OCI-LY1 (cell line): ENCODE measurements around the gene P2RY11.

ENCODE experiments used
- EZH2 ChIP-seq: fragments of 200-600 bp; sonication (generic), shearing (Covaris generic); IDR thresholded peaks from 2 replicates; pipeline ENCODE4 v1.8.0; 2017; ENCODE audit warnings: borderline replicate concordance, mixed run types, mild to moderate bottlenecking, antibody characterized with exemption, low read length, moderate library complexity, mixed read lengths
- TF ChIP-seq, protein P1 (sequence below): fragments of 200-600 bp; sonication (generic), shearing (Covaris generic); IDR thresholded peaks from 2 replicates; pipeline ENCODE4 v1.5.1; 2017; ENCODE audit warnings: mild to moderate bottlenecking, antibody characterized with exemption, low read length, moderate library complexity, mixed read lengths

DNA sequence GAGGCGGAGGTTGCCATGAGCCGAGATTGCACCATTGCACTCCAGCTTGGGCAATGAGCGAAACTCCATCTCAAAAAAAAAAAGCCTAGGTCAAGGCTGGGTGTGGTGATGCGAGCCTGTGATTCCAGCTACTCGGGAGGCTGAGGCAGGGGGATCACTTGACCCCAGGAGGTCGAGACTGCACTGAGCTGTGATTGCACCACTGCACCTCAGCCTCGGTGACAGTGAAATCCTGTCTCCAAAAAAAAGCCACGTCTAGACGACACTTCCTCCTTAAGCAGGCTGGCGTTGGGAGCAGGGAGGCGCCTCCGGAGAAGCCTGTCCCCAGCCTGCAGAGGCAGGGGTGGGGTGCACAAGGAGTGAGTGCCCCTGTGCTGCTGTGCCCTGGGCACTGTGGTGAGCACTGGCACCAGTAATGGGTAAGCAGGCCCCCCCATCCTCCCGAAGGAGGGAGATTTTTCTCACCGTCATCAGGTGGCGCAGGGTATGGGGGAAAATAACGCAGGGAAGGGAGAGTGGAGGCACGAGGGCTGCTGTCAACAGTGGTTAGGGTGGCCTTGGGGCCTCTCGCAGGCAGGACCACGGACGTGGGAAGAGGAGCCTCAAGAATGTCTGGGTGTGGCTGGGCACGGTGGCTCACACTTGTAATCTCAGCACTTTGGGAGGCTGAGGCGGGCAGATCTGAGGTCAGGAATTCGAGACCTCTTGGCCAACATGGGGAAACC lies 706 bp downstream of the P2RY11 start:
- no peak for TF ChIP-seq EZH2
- TF ChIP-seq, protein P1, sequence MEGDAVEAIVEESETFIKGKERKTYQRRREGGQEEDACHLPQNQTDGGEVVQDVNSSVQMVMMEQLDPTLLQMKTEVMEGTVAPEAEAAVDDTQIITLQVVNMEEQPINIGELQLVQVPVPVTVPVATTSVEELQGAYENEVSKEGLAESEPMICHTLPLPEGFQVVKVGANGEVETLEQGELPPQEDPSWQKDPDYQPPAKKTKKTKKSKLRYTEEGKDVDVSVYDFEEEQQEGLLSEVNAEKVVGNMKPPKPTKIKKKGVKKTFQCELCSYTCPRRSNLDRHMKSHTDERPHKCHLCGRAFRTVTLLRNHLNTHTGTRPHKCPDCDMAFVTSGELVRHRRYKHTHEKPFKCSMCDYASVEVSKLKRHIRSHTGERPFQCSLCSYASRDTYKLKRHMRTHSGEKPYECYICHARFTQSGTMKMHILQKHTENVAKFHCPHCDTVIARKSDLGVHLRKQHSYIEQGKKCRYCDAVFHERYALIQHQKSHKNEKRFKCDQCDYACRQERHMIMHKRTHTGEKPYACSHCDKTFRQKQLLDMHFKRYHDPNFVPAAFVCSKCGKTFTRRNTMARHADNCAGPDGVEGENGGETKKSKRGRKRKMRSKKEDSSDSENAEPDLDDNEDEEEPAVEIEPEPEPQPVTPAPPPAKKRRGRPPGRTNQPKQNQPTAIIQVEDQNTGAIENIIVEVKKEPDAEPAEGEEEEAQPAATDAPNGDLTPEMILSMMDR = no peak
